ENCODE measurements around the gene MUC5B. TPM values are rescaled to one million over a fixed set of nuclear protein-coding genes. Genes with fewer than 3 reads are reported as not detected.

MUC5B gene
- total and polyA plus RNA-seq, 2 donors (not counting 1 experiment from before 2014, with no cell fraction given): not detected

GRCh38 chr11:1269957-1270356 is 47.1 kb downstream of the MUC5B start:
- H3K27ac ChIP-seq (ENCODE audit: low read length in 2 of 2): no peak overlapping the region
- Mint-ChIP-seq H3K9me3 (ENCODE audit: insufficient read depth) (no peaks in the 10 kb centered on the region), H3K27me3 (no peaks in the 10 kb centered on the region), H3K27ac (no peak overlapping the region), H3K4me1 (no peaks in the 10 kb centered on the region), H3K4me3 (no peak overlapping the region)
- H3K9me3 ChIP-seq (ENCODE audit: control extremely low read depth in 1 of 3, control insufficient read depth in 2 of 3, insufficient read depth in 1 of 3, low read length in 2 of 3): peaks cover 0 to 12% (median 5%) of the 10 kb centered on the region in 3 donors
- intact Hi-C loops (cut with micrococcal nuclease): no loop called here
- no peak overlapping the region for H3K4me2 ChIP-seq (replicated peaks; ENCODE audit: low read depth, low read length, poor library complexity, severe bottlenecking)
- CTCF ChIA-PET: no interaction called here
- no peaks in the 10 kb centered on the region for H3K27me3 ChIP-seq (replicated peaks in 1 of 4; ENCODE audit: control extremely low read depth in 1 of 4, control insufficient read depth in 3 of 4, insufficient read depth in 4 of 4, low read length in 3 of 4)
- ATAC-seq (ENCODE audit: low read depth) (no peak), DNase-seq (no peak)
- WGBS (ENCODE audit: insufficient coverage): 93% methylated on average over 4 of the region's 5 CpGs
- no peaks in the 10 kb centered on the region for H4K20me1 ChIP-seq (ENCODE audit: control insufficient read depth, insufficient read depth, low read length, poor library complexity, severe bottlenecking)
- H3K9ac ChIP-seq (ENCODE audit: low read length): no peak overlapping the region
- POLR2A ChIA-PET: no interaction called here
- H3K4me1 ChIP-seq (ENCODE audit: control insufficient read depth in 2 of 2, insufficient read depth in 2 of 2, low read length in 2 of 2): no peaks in the 10 kb centered on the region
- H3K79me2 ChIP-seq (ENCODE audit: control insufficient read depth, insufficient read depth, low read length): no peaks in the 10 kb centered on the region
- no peak overlapping the region for H2AFZ ChIP-seq (ENCODE audit: insufficient read depth, low read depth, low read length, poor library complexity, severe bottlenecking)
- TF ChIP-seq CTCF (IDR thresholded peaks at IDR 0.05): no peak
- TF ChIP-seq EZH2 (IDR thresholded peaks at IDR 0.05; ENCODE audit: borderline replicate concordance, insufficient read depth, low read depth, low read length, poor library complexity, severe bottlenecking): no peak
- H3K36me3 ChIP-seq (replicated peaks in 1 of 2; ENCODE audit: control extremely low read depth in 1 of 2, control insufficient read depth in 1 of 2, extremely low read depth in 1 of 2, insufficient read depth in 2 of 2, low read length in 1 of 2): peaks cover 0 to under 1% of the 10 kb centered on the region in 2 experiments
- no peak overlapping the region for H3K4me3 ChIP-seq (ENCODE audit: control extremely low read depth in 1 of 5, extremely low read depth in 1 of 5, insufficient read depth in 1 of 5, low read depth in 2 of 5, low read length in 4 of 5)

- H3K9me3 ChIP-seq (ENCODE audit: control extremely low read depth in 1 of 3, control insufficient read depth in 2 of 3, insufficient read depth in 1 of 3, low read length in 2 of 3): peaks cover 0 to 8% (median 5%) of the 10 kb centered on the region in 3 donors
- peaks cover 0 to 4% of the 10 kb centered on the region in 2 experiments for H3K36me3 ChIP-seq (replicated peaks in 1 of 2; ENCODE audit: control extremely low read depth in 1 of 2, control insufficient read depth in 1 of 2, extremely low read depth in 1 of 2, insufficient read depth in 2 of 2, low read length in 1 of 2)
- CTCF ChIA-PET: no interaction called here
- no peaks in the 10 kb centered on the region for H3K4me1 ChIP-seq (ENCODE audit: control insufficient read depth in 2 of 2, insufficient read depth in 2 of 2, low read length in 2 of 2)
- H3K27ac ChIP-seq (ENCODE audit: low read length in 2 of 2): no peak overlapping the region
- TF ChIP-seq CTCF (IDR thresholded peaks at IDR 0.05): no peak
- TF ChIP-seq EZH2 (IDR thresholded peaks at IDR 0.05; ENCODE audit: borderline replicate concordance, insufficient read depth, low read depth, low read length, poor library complexity, severe bottlenecking): no peak
- no peaks in the 10 kb centered on the region for H3K27me3 Mint-ChIP-seq
- H3K79me2 ChIP-seq (ENCODE audit: control insufficient read depth, insufficient read depth, low read length): no peaks in the 10 kb centered on the region
- H2AFZ ChIP-seq (ENCODE audit: insufficient read depth, low read depth, low read length, poor library complexity, severe bottlenecking): no peak overlapping the region
- DNase-seq (no peak), ATAC-seq (ENCODE audit: low read depth) (no peak)
- H3K4me2 ChIP-seq (replicated peaks; ENCODE audit: low read depth, low read length, poor library complexity, severe bottlenecking): no peak overlapping the region
- H3K4me3 Mint-ChIP-seq: no peak overlapping the region
- H3K4me3 ChIP-seq (ENCODE audit: control extremely low read depth in 1 of 5, extremely low read depth in 1 of 5, insufficient read depth in 1 of 5, low read depth in 2 of 5, low read length in 4 of 5): no peak overlapping the region
- no peaks in the 10 kb centered on the region for H3K4me1 Mint-ChIP-seq
- H4K20me1 ChIP-seq (ENCODE audit: control insufficient read depth, insufficient read depth, low read length, poor library complexity, severe bottlenecking): no peaks in the 10 kb centered on the region
- H3K9me3 Mint-ChIP-seq (ENCODE audit: insufficient read depth): no peaks in the 10 kb centered on the region
- POLR2A ChIA-PET: no interaction called here
- 96% methylated on average over 10 of the region's 10 CpGs for WGBS (ENCODE audit: insufficient coverage)
- H3K9ac ChIP-seq (ENCODE audit: low read length): no peak overlapping the region
- intact Hi-C loops (cut with micrococcal nuclease): no loop called here
- H3K27me3 ChIP-seq (replicated peaks in 1 of 4; ENCODE audit: control extremely low read depth in 1 of 4, control insufficient read depth in 3 of 4, insufficient read depth in 4 of 4, low read length in 3 of 4): no peaks in the 10 kb centered on the region
- no peak overlapping the region for H3K27ac Mint-ChIP-seq
Measured at GRCh38 chr11:1270476-1270875, 47.6 kb downstream of the MUC5B start.

All from B cell (primary cell).